Measurements from ENCODE around the gene STK32A. TPM values are rescaled to one million over a fixed set of nuclear protein-coding genes. Genes with fewer than 3 reads are reported as not detected.

The STK32A gene
- total RNA-seq, 4 donors from 2014 or later: 9.6 to 35.2 (median 14.8) TPM

GRCh38 chr5:147411359-147412319 is 176.8 kb downstream of the STK32A start:
- WGBS, 2 donors: 74 to 77% methylated on average over 8 of the region's 8 CpGs
- Histone ChIP-seq H3K4me1 (peaks cover 0 to 32% (median 0%) of the 10 kb centered on the region in 4 donors), H3K27me3 (no peaks in the 10 kb centered on the region), H3K9me3 (no peaks in the 10 kb centered on the region), H3K27ac (peak overlapping the region in 2 of 4 donors; percentile 7 to 8), H3K36me3 (peaks cover 0 to 40% (median 0%) of the 10 kb centered on the region in 3 donors), H3K4me3 (no peak overlapping the region)
- TF ChIP-seq CTCF (IDR thresholded peaks at IDR 0.05): no peak
- TF ChIP-seq EP300 (IDR thresholded peaks at IDR 0.05): peak in 1 of 2 donors; percentile 63
- no peak for DNase-seq (ENCODE audit: low spot score in 2 of 2)

GRCh38 chr5:147412561-147412960 is 177.7 kb downstream of the STK32A start:
- H3K9me3 ChIP-seq: no peaks in the 10 kb centered on the region
- no peak overlapping the region for H3K4me3 ChIP-seq
- peaks cover 0 to 33% (median 2%) of the 10 kb centered on the region in 4 donors for H3K4me1 ChIP-seq
- H3K27ac ChIP-seq: no peak overlapping the region
- H3K36me3 ChIP-seq: peaks cover 0 to 40% (median 0%) of the 10 kb centered on the region in 3 donors
- WGBS, 2 donors: 94 to 100% methylated on average over 2 of the region's 2 CpGs
- no peaks in the 10 kb centered on the region for H3K27me3 ChIP-seq
- TF ChIP-seq EP300 (IDR thresholded peaks at IDR 0.05): no peak
- TF ChIP-seq POLR2A (IDR thresholded peaks at IDR 0.05): no peak
- TF ChIP-seq CTCF (IDR thresholded peaks at IDR 0.05): no peak
- DNase-seq (ENCODE audit: low spot score in 2 of 2): no peak

GRCh38 chr5:147413266-147413665 is 178.4 kb downstream of the STK32A start:
- peaks cover 0 to 38% (median 6%) of the 10 kb centered on the region in 4 donors for H3K4me1 ChIP-seq
- peaks cover 0 to 36% (median 0%) of the 10 kb centered on the region in 3 donors for H3K36me3 ChIP-seq
- whole genome bisulfite sequencing, 2 donors: 52 to 87% methylated on average over 3 of the region's 3 CpGs

GRCh38 chr5:147415651-147416050 is 180.8 kb downstream of the STK32A start:
- Histone ChIP-seq H3K27me3 (no peaks in the 10 kb centered on the region), H3K9me3 (no peaks in the 10 kb centered on the region), H3K36me3 (peaks cover 0 to 32% (median 0%) of the 10 kb centered on the region in 3 donors), H3K4me3 (no peak overlapping the region), H3K4me1 (peaks cover 0 to 33% (median 6%) of the 10 kb centered on the region in 4 donors), H3K27ac (no peak overlapping the region)
- TF ChIP-seq CTCF (IDR thresholded peaks at IDR 0.05) (no peak), EP300 (IDR thresholded peaks at IDR 0.05) (no peak), POLR2A (IDR thresholded peaks at IDR 0.05) (no peak)
- DNase-seq (ENCODE audit: low spot score in 2 of 2): no peak
- WGBS, 2 donors: 95 to 100% methylated on average over 3 of the region's 3 CpGs

More at GRCh38 chr5:147413266-147413665, 178.4 kb downstream of the STK32A start:
- Histone ChIP-seq H3K27ac (no peak overlapping the region), H3K4me3 (no peak overlapping the region), H3K9me3 (no peaks in the 10 kb centered on the region), H3K27me3 (no peaks in the 10 kb centered on the region)
- TF ChIP-seq EP300 (IDR thresholded peaks at IDR 0.05) (no peak), CTCF (IDR thresholded peaks at IDR 0.05) (no peak), POLR2A (IDR thresholded peaks at IDR 0.05) (no peak)
- DNase-seq (ENCODE audit: low spot score in 2 of 2): no peak

Data from tibial nerve (tissue), 4 donors.